Measurements from ENCODE around the gene GH2.
"Not testable (repeated sequence)": the region's sequence is repeated elsewhere in the genome, so short reads cannot be mapped to it uniquely, and the experiment has no call there.

Gene GH2

GRCh38 chr17:63881935-63882601 is at the start of gene GH2:
TSS of gene GH2 (minus strand) at chr17:63881944. CDS start at chr17:63881801, 143 bp downstream.
- DNase-seq (ENCODE audit: low read depth) = no peak

DNA sequence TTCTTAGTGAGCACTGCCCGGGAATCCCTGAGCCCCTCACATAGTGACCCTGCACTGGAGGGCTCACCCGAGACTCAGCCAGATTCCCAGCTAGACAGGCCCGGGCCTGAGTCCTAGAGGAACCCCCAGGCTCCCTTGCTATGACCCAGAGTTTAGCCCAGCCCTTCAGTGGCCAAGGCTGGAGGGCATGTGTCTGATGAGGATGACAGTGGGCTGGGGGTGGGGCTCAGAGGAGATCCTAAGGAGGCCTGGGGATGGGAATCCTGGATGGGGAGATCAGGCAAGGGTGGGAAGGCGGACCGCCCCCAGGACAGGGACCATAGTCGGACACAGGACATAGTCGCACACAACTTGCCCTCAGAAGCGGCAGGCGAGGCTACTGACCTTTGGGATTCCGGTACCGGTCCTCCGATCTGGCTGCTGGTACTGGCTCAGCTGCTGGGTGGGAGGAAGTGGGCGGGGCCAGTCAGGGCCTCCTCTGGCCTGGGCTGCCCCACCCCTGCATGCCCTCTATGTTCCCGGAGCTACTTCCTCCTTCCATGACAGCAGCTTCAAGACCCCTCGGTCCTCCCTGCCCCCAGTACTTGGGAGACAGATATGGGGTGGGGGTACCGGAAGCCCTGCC is 49.3 kb upstream of the GH2 start:
- no peak for DNase-seq (ENCODE audit: low read depth)

GRCh38 chr17:63929860-63930766 is 48.4 kb upstream of the GH2 start:
- no peak for DNase-seq (ENCODE audit: low read depth)

DNA sequence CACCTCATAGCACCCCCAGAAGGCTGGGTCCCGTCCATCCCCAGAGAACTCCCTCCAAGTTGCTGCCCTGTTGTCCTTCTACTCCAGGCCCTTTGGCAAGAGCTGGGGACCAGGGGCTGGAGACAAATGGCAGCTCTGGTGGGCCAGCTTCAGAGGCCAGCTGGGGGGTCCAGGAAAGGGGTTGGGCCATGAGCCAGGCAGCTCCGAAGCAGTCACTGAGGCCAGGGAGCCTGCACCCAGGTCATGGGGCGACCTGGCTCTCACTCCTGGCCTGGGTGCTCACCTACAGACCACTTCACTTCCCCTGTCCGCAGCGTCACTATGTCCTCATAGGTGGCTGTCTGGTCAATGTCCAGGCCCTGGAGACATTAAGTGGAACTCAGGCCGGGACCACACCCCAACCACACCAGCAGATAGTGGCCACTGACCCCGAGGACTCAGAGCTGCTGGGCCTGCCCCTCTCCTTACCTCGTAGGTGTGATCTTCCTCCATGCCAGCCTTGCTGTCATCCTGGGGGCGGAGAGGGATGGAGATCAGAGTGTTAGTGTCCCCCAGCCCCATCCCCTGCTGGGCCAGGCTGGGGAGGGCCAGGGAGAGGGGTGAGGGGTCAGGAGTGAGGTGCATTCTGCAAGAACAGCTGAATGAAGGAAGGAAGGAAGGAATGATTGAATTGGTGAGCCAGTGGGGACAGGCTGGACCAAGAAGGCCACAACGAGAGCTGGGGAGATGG is 47.4 kb upstream of the GH2 start:
- DNase-seq (ENCODE audit: low read depth) = no peak

- no peak for DNase-seq (ENCODE audit: low read depth)
Measured at GRCh38 chr17:63928172-63928666, 46.5 kb upstream of the GH2 start.

DNA sequence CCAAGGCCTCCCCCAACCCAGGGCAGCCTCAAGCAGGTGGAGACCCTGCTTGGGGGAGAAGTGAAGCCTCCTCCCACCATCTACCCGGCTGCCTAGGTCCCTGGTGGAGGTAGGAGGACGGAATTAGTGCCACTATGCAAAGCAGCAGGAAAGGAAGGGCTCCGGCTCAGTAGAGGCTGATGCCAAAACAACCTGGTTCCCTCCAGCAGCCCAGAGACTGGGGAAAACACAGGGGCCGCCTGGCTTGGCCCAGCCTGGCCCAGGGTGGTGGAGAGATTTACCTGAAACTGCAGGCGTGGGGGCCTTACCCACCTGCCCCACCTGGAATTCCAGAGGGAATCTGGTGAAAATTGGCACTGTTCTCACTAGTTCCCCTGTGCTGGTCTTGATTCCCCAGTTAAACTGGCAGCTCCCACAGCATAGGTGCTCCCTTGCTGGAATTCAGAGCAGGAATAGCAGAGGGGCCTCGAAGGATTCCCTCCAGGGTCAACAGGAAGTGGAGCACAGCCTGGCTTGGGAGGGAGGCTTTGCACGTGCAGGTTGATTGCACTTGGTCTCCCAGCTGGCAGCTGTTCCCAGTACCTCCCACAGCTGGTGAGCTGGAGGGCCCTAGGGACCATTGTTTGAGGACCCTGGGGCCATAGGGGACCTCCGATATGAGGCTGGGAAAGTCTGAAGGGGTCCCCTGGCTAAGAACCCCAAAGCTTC is 45.9 kb upstream of the GH2 start:
- no peak for DNase-seq (ENCODE audit: low read depth)

DNA sequence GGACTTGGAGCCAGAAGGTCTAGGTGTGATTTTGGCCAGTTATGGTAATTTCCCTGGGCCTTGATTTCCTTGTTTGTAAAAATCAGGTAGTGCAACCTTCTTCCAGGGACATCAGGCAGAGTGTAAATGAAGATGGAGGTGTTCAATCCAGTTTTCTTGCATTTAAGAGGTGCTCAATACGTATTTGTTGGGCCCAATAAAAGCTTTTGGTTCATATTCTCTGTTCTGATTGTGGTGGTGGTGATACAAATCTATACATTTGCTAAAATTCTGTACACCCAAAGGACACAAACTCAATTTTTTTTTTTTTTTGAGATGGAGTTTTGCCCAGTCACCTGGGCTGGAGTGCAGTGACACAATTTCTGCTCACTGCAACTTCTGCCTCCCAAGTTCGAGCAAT is 44.4 kb upstream of the GH2 start:
- DNase-seq (ENCODE audit: low read depth) = no peak

GRCh38 chr17:63925615-63926014 is 43.9 kb upstream of the GH2 start:
- no peak for DNase-seq (ENCODE audit: low read depth)

DNA sequence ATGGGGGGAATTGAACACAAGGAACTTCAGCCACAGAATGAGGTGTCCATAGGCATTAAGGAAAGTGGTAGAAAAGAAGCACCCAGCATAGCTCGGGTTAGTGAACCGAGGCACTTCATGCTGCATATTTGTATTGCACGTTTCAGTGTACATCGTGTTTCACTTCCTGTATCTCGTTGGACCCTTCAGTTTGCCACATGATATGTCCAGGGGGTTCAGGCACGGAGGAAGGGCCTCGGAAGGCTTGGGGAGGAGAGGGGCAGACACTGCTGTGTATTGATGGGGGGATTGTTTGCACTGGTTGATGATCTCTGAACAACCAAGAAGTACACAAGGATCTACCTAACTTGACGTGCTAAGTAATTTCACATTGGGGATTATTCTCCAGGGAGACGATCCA is 40.7 kb upstream of the GH2 start:
- not testable (repeated sequence) for DNase-seq (ENCODE audit: low read depth)

- DNase-seq (ENCODE audit: low read depth) = not testable (repeated sequence)
Measured at GRCh38 chr17:63920779-63921178, 39.0 kb upstream of the GH2 start.

GRCh38 chr17:63920050-63920449 is 38.3 kb upstream of the GH2 start:
- DNase-seq (ENCODE audit: low read depth) = not testable (repeated sequence)

DNA sequence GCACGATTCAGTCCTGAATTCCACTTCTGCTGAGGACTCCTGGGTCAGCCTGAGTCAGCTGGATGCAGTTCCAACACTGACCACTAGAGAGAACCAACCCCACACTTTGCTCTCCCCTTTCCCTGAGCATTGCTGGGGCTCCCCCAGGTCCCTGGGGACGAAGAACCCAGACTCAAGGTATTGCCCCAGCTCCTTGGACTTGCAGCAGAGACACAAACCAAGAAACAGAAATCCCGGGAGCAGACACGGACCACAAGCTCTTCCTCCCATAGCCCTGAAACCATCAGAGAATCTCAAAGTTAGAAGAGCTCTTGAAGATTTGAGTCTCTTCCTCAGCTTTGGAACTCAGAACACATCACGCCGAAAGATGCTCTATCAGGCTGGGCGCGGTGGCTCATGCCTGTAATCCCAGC is 37.6 kb upstream of the GH2 start:
- DNase-seq (ENCODE audit: low read depth) = peak; percentile 35

DNA sequence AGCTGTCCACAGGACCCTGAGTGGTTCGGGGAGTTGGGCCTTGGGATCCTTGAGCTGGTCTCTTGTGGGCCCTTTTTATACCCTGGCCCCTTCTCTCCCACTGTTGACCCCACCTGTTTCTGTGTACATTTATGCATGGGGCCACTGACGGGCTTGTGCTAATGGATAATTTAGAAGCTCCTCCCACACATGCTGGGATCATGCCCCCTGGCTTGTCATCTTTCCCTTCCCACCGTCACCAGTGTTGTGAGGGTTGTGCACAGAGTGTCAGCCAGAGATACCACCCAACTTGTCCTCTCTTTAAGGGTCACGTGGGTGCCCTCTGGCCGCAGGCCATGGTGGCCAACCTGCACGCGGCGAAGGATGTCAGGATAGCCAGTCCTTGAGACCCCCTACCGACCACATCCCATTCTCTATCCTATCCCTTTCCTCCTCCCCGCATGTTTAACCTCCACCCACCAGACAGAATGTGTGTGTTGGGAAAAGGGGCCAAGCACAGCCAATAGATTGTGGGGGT is 37.1 kb upstream of the GH2 start, which contains the start of gene GH1:
Gene GH1 (minus strand): TSS at position 51 of the 517 bp plus-strand sequence. CDS start 63 bp downstream, outside the sequence.
- DNase-seq (ENCODE audit: low read depth) = not testable (repeated sequence)

GRCh38 chr17:63918305-63918704 is 36.6 kb upstream of the GH2 start:
- no peak for DNase-seq (ENCODE audit: low read depth)

- no peak for DNase-seq (ENCODE audit: low read depth)
Measured at GRCh38 chr17:63917646-63918045, 35.9 kb upstream of the GH2 start.

- DNase-seq (ENCODE audit: low read depth) = not testable (repeated sequence)
Measured at GRCh38 chr17:63917206-63917605, 35.5 kb upstream of the GH2 start.

DNA sequence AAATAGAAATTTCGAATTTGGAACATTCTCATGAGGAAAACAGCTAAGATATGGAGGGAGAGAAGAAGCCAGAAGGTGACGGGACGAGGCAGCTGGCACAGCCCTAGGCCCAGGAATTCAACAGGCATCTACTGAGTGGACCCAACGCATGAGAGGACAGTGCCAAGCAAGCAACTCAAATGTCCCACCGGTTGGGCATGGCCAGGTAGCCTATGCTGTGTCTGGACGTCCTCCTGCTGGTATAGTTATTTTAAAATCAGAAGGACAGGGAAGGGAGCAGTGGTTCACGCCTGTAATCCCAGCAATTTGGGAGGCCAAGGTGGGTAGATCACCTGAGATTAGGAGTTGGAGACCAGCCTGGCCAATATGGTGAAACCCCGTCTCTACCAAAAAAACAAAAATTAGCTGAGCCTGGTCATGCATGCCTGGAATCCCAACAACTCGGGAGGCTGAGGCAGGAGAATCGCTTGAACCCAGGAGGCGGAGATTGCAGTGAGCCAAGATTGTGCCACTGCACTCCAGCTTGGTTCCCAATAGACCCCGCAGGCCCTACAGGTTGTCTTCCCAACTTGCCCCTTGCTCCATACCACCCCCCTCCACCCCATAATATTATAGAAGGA is 34.9 kb upstream of the GH2 start:
- no peak for DNase-seq (ENCODE audit: low read depth)

DNA sequence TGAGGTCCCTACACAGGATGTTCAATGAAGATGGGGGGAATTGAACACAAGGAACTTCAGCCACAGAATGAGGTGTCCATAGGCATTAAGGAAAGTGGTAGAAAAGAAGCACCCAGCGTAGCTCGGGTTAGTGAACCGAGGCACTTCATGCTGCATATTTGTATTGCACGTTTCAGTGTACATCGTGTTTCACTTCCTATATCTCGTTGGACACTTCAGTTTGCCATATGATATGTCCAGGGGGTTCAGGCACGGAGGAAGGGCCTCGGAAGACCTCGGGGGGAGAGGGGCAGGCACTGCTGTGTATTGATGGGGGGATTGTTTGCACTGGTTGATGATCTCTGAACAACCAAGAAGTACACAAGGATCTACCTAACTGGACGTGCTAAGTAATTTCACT is 34.0 kb upstream of the GH2 start:
- not testable (repeated sequence) for DNase-seq (ENCODE audit: low read depth)

GRCh38 chr17:63914471-63914870 is 32.7 kb upstream of the GH2 start:
- no peak for DNase-seq (ENCODE audit: low read depth)

GRCh38 chr17:63911657-63912100 is 29.9 kb upstream of the GH2 start:
- DNase-seq (ENCODE audit: low read depth) = no peak

Measured in fibroblast of the conjunctiva (primary cell).